DND-41 (cell line): ENCODE measurements around the gene RABGAP1L.
"Not testable (repeated sequence)": the region's sequence is repeated elsewhere in the genome, so short reads cannot be mapped to it uniquely, and the experiment has no call there.

Source experiments
- ATAC-seq: fragments of 200-7000 bp; cut with Tn5 transposase; 3 replicates; pipeline ENCODE4 v1.9.1; 2021; ENCODE audit warnings: low read depth; ENCODE audit not compliant: insufficient read depth
- DNase-seq: peaks from one replicate; pipeline ENCODE4 v3.0.0-alpha.2; 2020
- H2AFZ ChIP-seq: 2 replicates; pipeline ENCODE4 v1.6.0; 2012; ENCODE audit warnings: low read depth, low read length
- H3K27ac ChIP-seq: 2 replicates; pipeline ENCODE4 v1.5.1; 2012; ENCODE audit warnings: low read length, inconsistent platforms
- H3K27me3 ChIP-seq: fragments of 200-600 bp; sonication (generic); 2 replicates; pipeline ENCODE4 v1.6.0; 2012; ENCODE audit warnings: low read length, mild to moderate bottlenecking, inconsistent platforms; ENCODE audit not compliant: insufficient read depth, poor library complexity
- H3K36me3 ChIP-seq: 2 replicates; pipeline ENCODE4 v1.5.1; 2012; ENCODE audit warnings: low read length, inconsistent platforms; ENCODE audit not compliant: insufficient read depth
- H3K4me1 ChIP-seq: 2 replicates; pipeline ENCODE4 v1.5.1; 2012; ENCODE audit warnings: mild to moderate bottlenecking, low read length; ENCODE audit not compliant: insufficient read depth
- H3K4me2 ChIP-seq: 2 replicates; pipeline ENCODE4 v1.6.0; 2012; ENCODE audit warnings: mild to moderate bottlenecking, moderate library complexity, low read length, inconsistent platforms; ENCODE audit not compliant: insufficient read depth
- H3K4me3 ChIP-seq, 2 experiments: fragments of 200-600 bp in 1 of 2; shearing (Covaris generic) in 1 of 2; 2 replicates each; pipeline ENCODE4 v1.5.1; 2012 to 2016; ENCODE audit warnings: inconsistent platforms in 2 of 2, low read length in 2 of 2, mild to moderate bottlenecking in 2 of 2, low read depth in 1 of 2, moderate library complexity in 1 of 2
- H3K79me2 ChIP-seq: 2 replicates; pipeline ENCODE4 v1.6.0; 2012; ENCODE audit warnings: low read length, inconsistent platforms; ENCODE audit not compliant: insufficient read depth
- H3K9ac ChIP-seq: 2 replicates; pipeline ENCODE4 v1.6.0; 2012; ENCODE audit warnings: low read depth, mild to moderate bottlenecking, inconsistent platforms, low read length, moderate library complexity
- H3K9me3 ChIP-seq: 2 replicates; pipeline ENCODE4 v1.5.1; 2012; ENCODE audit warnings: low read length, moderate library complexity, mild to moderate bottlenecking, inconsistent platforms; ENCODE audit not compliant: insufficient read depth, severe bottlenecking
- H4K20me1 ChIP-seq: 2 replicates; pipeline ENCODE4 v1.6.0; 2012; ENCODE audit warnings: low read length; ENCODE audit not compliant: insufficient read depth
- CTCF ChIP-seq: IDR thresholded peaks from 2 replicates; pipeline ENCODE4 v1.5.1; 2012; ENCODE audit warnings: borderline replicate concordance, low read length, moderate library complexity, mild to moderate bottlenecking; ENCODE audit not compliant: poor library complexity, severe bottlenecking; ENCODE audit errors: extremely low read depth
- EZH2 ChIP-seq: IDR thresholded peaks from 3 replicates; pipeline ENCODE4 v1.6.1; 2012; ENCODE audit warnings: borderline replicate concordance, low read depth, mild to moderate bottlenecking, moderate library complexity, low read length, inconsistent platforms; ENCODE audit not compliant: severe bottlenecking

RABGAP1L gene

GRCh38 chr1:174572771-174573170, 413.5 kb downstream of the RABGAP1L start:
- Histone ChIP-seq H3K79me2 (no peaks in the 10 kb centered on the region), H4K20me1 (no peaks in the 10 kb centered on the region), H3K4me3 (no peak overlapping the region), H3K27me3 (no peaks in the 10 kb centered on the region), H3K9ac (no peak overlapping the region), H3K4me1 (no peaks in the 10 kb centered on the region), H3K27ac (no peak overlapping the region), H3K9me3 (peaks cover 16% of the 10 kb centered on the region), H3K4me2 (no peak overlapping the region), H2AFZ (no peak overlapping the region), H3K36me3 (no peaks in the 10 kb centered on the region)
- ATAC-seq (no peak), DNase-seq (no peak)
- TF ChIP-seq EZH2 (no peak), CTCF (no peak)

- H3K27ac ChIP-seq, H3K27me3 ChIP-seq, ATAC-seq, H4K20me1 ChIP-seq, H2AFZ ChIP-seq, H3K79me2 ChIP-seq, H3K36me3 ChIP-seq, H3K4me2 ChIP-seq, H3K4me1 ChIP-seq, H3K9ac ChIP-seq, H3K4me3 ChIP-seq: not testable (repeated sequence)
- peak; percentile 21 for DNase-seq
- peaks cover 16% of the 10 kb centered on the region for H3K9me3 ChIP-seq
Observed at GRCh38 chr1:174576120-174576519, 416.8 kb downstream of the RABGAP1L start.

GRCh38 chr1:174577681-174578080, 418.4 kb downstream of the RABGAP1L start:
- H3K27me3 ChIP-seq = no peaks in the 10 kb centered on the region
- ATAC-seq = no peak
- H4K20me1 ChIP-seq = no peaks in the 10 kb centered on the region

GRCh38 chr1:174580801-174581200, 421.5 kb downstream of the RABGAP1L start:
- ATAC-seq = no peak
- Histone ChIP-seq H3K79me2 (no peaks in the 10 kb centered on the region), H3K9me3 (peaks cover 6% of the 10 kb centered on the region), H3K27me3 (no peaks in the 10 kb centered on the region), H3K27ac (no peak overlapping the region), H3K4me2 (no peak overlapping the region), H3K36me3 (no peaks in the 10 kb centered on the region), H3K9ac (no peak overlapping the region), H3K4me3 (no peak overlapping the region), H4K20me1 (no peaks in the 10 kb centered on the region), H2AFZ (no peak overlapping the region), H3K4me1 (no peaks in the 10 kb centered on the region)
- no peak for DNase-seq
- TF ChIP-seq CTCF (no peak), EZH2 (no peak)

More at GRCh38 chr1:174577681-174578080, 418.4 kb downstream of the RABGAP1L start:
- no peaks in the 10 kb centered on the region for H3K36me3 ChIP-seq
- no peak for DNase-seq
- no peaks in the 10 kb centered on the region for H3K4me1 ChIP-seq
- H3K4me3 ChIP-seq = no peak overlapping the region
- no peak overlapping the region for H3K4me2 ChIP-seq
- H3K9ac ChIP-seq = no peak overlapping the region
- no peak overlapping the region for H2AFZ ChIP-seq
- TF ChIP-seq EZH2 (no peak), CTCF (no peak)
- peaks cover 16% of the 10 kb centered on the region for H3K9me3 ChIP-seq
- H3K79me2 ChIP-seq = no peaks in the 10 kb centered on the region
- H3K27ac ChIP-seq = no peak overlapping the region
